Spinal cord (tissue), 10 donors: Measurements from ENCODE around the gene ARSG. TPM values are rescaled to one million over a fixed set of nuclear protein-coding genes. Genes with fewer than 3 reads are reported as not detected.
"Not testable (repeated sequence)": the region's sequence is repeated elsewhere in the genome, so short reads cannot be mapped to it uniquely, and the experiment has no call there.

Source experiments
- DNase-seq, 6 donors: peaks; one replicate each; pipeline versions ENCODE4 v3.0.0 to v3.0.0-alpha.2; 2013 to 2015; ENCODE audit warnings: low spot score in 6 of 6, low read depth in 4 of 6
- H3K27ac ChIP-seq: one replicate; pipeline ENCODE4 v1.5.1; 2013; ENCODE audit warnings: low read depth, low read length, control low read depth
- H3K27me3 ChIP-seq: one replicate; pipeline ENCODE4 v1.6.1; 2013; ENCODE audit warnings: low read length; ENCODE audit not compliant: control insufficient read depth, insufficient read depth
- H3K36me3 ChIP-seq: one replicate; pipeline ENCODE4 v1.6.1; 2013; ENCODE audit warnings: low read length; ENCODE audit not compliant: control insufficient read depth, insufficient read depth
- H3K4me1 ChIP-seq: one replicate; pipeline ENCODE4 v1.6.1; 2013; ENCODE audit warnings: low read length; ENCODE audit not compliant: control insufficient read depth, insufficient read depth
- H3K4me3 ChIP-seq: one replicate; pipeline ENCODE4 v1.5.1; 2013; ENCODE audit warnings: low read depth, low read length, control low read depth
- H3K9me3 ChIP-seq: one replicate; pipeline ENCODE4 v1.6.1; 2013; ENCODE audit warnings: low read length; ENCODE audit not compliant: control insufficient read depth, insufficient read depth
- WGBS: methylation state at CpG from one replicate; pipeline ENCODE4 v1.1.5; 2013; ENCODE audit warnings: missing lambda C conversion rate; ENCODE audit not compliant: insufficient coverage; 5-methylcytosine and 5-hydroxymethylcytosine counted together
- polyA plus RNA-seq, 2 donors: library from polyadenylated mRNA; unstranded; fragments of 120-200 nt; gene quantifications; one replicate each; pipeline ENCODE4 v1.2.1, GENCODE V29; 2013; ENCODE audit not compliant: insufficient read length in 2 of 2
- total RNA-seq, 2 donors: library from RNA; depleted of rRNA in 1 of 2; stranded (reverse); fragments of 120-200 nt in 1 of 2; fragments of >200 nt in 1 of 2; gene quantifications; one replicate each; pipeline versions ENCODE4 v1.2.3 to v1.2.4, GENCODE V29; 2013 to 2014
- donor health status: healthy.

The ARSG gene
- total and polyA plus RNA-seq, 4 donors = 8.2 to 18.8 (median 9.9) TPM

DNA sequence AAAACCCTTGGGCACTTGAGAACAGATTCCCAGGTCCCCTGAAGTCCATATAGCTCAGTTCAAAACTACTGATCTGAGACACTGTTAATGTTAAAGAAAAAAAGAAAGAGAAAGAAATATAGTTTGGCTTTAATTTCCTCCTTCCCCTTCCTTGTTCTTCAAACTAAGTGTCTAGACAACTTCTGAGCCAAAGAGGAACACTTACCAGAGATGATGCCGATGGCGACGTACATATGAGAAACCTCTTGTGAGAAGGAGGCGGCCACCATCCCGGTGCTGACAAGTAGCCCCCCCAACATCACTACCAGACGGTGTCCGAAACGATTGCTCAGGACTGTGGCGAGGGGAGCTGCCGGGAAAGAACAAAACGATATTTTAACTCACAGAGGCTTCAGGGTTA lies 17.6 kb upstream of the ARSG start:
- Histone ChIP-seq H3K27ac (no peak overlapping the region), H3K27me3 (no peaks in the 10 kb centered on the region), H3K4me3 (no peak overlapping the region), H3K4me1 (no peaks in the 10 kb centered on the region), H3K9me3 (no peaks in the 10 kb centered on the region), H3K36me3 (no peaks in the 10 kb centered on the region)
- peak in 1 of 6 donors; percentile 4 for DNase-seq
- WGBS = 95% methylated on average over 6 of the region's 11 CpGs

DNA sequence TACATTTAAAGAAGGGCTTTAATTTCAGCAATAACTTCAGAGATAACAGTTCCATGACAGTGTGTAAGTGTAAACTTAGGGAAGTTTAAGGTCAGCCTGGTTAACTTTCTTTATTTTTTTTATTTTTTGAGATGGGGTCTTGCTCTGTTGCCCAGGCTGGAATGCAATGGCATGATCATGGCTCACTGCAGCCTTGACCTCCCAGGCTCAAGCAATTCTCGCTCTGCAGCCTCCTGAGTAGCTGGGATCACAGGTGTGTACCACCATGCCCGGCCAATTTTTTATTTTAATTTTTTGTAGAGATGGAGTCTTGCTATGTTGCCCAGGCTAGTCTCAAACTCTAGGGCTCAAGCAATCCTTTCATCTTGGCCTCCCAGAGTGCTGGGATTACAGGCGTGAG lies 15.0 kb upstream of the ARSG start:
- not testable (repeated sequence) for H3K4me3 ChIP-seq, H3K9me3 ChIP-seq, H3K36me3 ChIP-seq, H3K27me3 ChIP-seq, DNase-seq, H3K4me1 ChIP-seq, H3K27ac ChIP-seq
- 100% methylated on average over 2 of the region's 3 CpGs for WGBS

DNA sequence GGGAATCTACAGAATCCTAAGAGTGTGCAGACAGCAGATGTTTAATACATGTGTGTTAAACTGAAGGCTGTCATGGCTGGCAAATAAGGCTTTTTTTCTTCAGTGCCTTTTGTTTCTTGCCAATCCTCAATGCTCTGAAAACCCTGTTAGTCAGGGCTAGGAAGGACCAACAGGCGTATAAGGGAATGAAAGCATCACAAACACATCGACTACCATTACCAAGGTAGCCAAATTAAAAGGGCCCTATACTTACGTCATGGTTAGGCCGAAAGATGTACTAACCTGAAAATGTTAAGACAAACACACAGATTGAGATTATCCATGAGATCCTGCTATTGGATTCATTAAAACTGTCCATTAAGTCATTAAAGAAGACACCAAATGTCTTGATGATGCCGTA lies 13.5 kb upstream of the ARSG start:
- Histone ChIP-seq H3K27me3 (no peaks in the 10 kb centered on the region), H3K4me3 (no peak overlapping the region), H3K36me3 (no peaks in the 10 kb centered on the region), H3K4me1 (no peaks in the 10 kb centered on the region), H3K27ac (no peak overlapping the region), H3K9me3 (no peaks in the 10 kb centered on the region)
- DNase-seq = no peak
- WGBS = 100% methylated on average over 4 of the region's 5 CpGs

DNA sequence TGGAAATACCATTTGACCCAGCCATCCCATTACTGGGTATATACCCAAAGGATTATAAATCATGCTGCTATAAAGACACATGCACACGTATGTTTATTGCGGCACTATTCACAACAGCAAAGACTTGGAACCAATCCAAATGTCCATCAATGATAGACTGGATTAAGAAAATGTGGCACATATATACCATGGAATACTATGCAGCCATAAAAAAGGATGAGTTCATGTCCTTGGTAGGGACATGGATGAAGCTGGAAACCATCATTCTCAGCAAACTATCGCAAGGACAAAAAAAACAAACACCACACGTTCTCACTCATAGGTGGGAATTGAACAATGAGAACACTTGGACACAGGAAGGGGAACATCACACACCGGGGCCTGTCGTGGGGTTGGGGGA lies 9.3 kb upstream of the ARSG start:
- not testable (repeated sequence) for H3K4me1 ChIP-seq, H3K4me3 ChIP-seq, DNase-seq, H3K9me3 ChIP-seq, H3K27me3 ChIP-seq, H3K27ac ChIP-seq, H3K36me3 ChIP-seq
- no CpG with 5 or more reads among the region's 6 CpGs for WGBS

DNA sequence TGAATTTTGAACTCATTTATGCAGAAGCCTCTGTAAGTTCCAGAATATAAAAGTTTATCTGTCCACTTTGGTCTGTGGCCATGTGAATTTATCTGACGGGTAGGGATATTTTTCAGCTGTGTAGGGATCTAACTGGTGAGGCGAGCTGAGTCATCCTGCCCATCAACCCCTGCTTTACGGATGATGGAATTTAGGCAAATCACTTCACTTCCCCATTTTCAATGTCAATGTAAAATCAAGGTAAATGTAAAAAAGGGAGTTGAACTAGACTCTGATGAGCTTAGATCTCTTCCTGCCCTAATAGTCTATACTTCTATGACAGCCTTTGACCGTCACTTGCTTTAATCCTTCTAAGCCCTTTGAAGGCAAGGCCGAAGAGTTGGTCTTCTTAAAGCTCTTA lies 2.9 kb upstream of the ARSG start:
- H3K36me3 ChIP-seq = no peaks in the 10 kb centered on the region
- no peaks in the 10 kb centered on the region for H3K9me3 ChIP-seq
- WGBS = 100% methylated on average over 1 of the region's 5 CpGs
- H3K27ac ChIP-seq = no peak overlapping the region
- H3K4me3 ChIP-seq = no peak overlapping the region
- no peak for DNase-seq
- peaks cover 12% of the 10 kb centered on the region for H3K27me3 ChIP-seq
- H3K4me1 ChIP-seq = peaks cover 19% of the 10 kb centered on the region

DNA sequence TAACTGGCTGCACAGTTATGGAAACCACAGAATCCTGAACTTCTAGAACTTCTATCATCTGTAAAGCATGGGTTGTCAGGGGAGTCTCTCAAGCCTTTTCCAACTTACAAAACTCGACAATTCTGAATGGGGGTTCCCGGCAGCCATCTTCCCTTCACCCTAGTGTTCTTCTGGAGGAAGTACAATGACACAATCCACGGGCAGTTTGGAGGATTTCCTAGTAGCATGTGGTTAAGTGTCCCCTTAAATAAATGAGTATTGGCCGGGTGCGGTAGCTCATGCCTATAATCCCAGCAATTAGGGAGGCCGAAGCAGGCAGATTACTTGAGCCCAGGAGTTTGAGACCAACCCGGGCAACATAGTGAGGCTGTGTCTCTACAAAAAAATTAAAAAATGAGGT lies 2.5 kb upstream of the ARSG start:
- no peak for DNase-seq
- WGBS = 80% methylated on average over 4 of the region's 7 CpGs
- peaks cover 12% of the 10 kb centered on the region for H3K27me3 ChIP-seq
- H3K9me3 ChIP-seq = no peaks in the 10 kb centered on the region
- peak overlapping the region; percentile 59 for H3K4me3 ChIP-seq
- peaks cover 19% of the 10 kb centered on the region for H3K4me1 ChIP-seq
- no peak overlapping the region for H3K27ac ChIP-seq
- H3K36me3 ChIP-seq = no peaks in the 10 kb centered on the region

GRCh38 chr17:68289473-68289872 lies 1.8 kb upstream of the ARSG start:
- peak overlapping the region; percentile 16 for H3K27ac ChIP-seq

GRCh38 chr17:68289936-68290267 lies 1.4 kb upstream of the ARSG start:
- WGBS = 3% methylated on average over 5 of the region's 9 CpGs

More at GRCh38 chr17:68289473-68289872, 1.8 kb upstream of the ARSG start:
- Histone ChIP-seq H3K4me1 (peaks cover 26% of the 10 kb centered on the region), H3K27me3 (peaks cover 12% of the 10 kb centered on the region), H3K9me3 (no peaks in the 10 kb centered on the region), H3K36me3 (no peaks in the 10 kb centered on the region), H3K4me3 (peak overlapping the region; percentile 59)
- no peak for DNase-seq
- WGBS = 81% methylated on average over 6 of the region's 7 CpGs

GRCh38 chr17:68290268-68290954 lies 884 bp upstream of the ARSG start:
- peaks cover 12% of the 10 kb centered on the region for H3K27me3 ChIP-seq
- peaks cover 26% of the 10 kb centered on the region for H3K4me1 ChIP-seq
- peak overlapping the region; percentile 59 for H3K4me3 ChIP-seq
- H3K9me3 ChIP-seq = no peaks in the 10 kb centered on the region
- peak in 2 of 6 donors; percentile 36 to 55 for DNase-seq
- under 1% methylated on average over 46 of the region's 50 CpGs for WGBS
- peak overlapping the region; percentile 64 for H3K27ac ChIP-seq
- no peaks in the 10 kb centered on the region for H3K36me3 ChIP-seq

More at GRCh38 chr17:68289936-68290267, 1.4 kb upstream of the ARSG start:
- no peaks in the 10 kb centered on the region for H3K36me3 ChIP-seq
- peak in 1 of 6 donors; percentile 30 for DNase-seq
- peaks cover 26% of the 10 kb centered on the region for H3K4me1 ChIP-seq
- H3K27me3 ChIP-seq = peaks cover 12% of the 10 kb centered on the region
- H3K4me3 ChIP-seq = peak overlapping the region; percentile 59
- no peaks in the 10 kb centered on the region for H3K9me3 ChIP-seq
- peak overlapping the region; percentile 64 for H3K27ac ChIP-seq
